ENCODE data around the gene MYO7A. TPM values are rescaled to one million over a fixed set of nuclear protein-coding genes. Genes with fewer than 3 reads are reported as not detected.

Gene MYO7A
- total RNA-seq, 2 donors from 2014 or later = 15.2 to 22.7 TPM

DNA sequence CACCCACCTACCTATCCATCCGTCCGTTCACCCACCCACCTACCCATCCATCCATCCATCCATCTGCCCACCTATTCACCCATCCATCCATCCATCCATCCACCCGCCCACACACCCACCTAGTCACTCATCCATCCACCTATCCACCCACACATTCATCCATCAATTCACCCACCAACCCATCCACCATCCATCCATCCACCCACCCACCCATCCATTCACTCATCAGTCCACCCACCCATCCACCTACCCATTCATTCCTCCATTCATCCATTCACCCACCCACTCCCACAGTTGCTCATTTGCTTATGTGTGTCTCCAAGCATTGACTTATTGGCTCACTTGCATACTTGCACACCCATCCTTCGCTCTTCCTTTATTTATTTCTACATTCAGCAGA is 50.1 kb downstream of the MYO7A start:
- TF ChIP-seq, protein P1, sequence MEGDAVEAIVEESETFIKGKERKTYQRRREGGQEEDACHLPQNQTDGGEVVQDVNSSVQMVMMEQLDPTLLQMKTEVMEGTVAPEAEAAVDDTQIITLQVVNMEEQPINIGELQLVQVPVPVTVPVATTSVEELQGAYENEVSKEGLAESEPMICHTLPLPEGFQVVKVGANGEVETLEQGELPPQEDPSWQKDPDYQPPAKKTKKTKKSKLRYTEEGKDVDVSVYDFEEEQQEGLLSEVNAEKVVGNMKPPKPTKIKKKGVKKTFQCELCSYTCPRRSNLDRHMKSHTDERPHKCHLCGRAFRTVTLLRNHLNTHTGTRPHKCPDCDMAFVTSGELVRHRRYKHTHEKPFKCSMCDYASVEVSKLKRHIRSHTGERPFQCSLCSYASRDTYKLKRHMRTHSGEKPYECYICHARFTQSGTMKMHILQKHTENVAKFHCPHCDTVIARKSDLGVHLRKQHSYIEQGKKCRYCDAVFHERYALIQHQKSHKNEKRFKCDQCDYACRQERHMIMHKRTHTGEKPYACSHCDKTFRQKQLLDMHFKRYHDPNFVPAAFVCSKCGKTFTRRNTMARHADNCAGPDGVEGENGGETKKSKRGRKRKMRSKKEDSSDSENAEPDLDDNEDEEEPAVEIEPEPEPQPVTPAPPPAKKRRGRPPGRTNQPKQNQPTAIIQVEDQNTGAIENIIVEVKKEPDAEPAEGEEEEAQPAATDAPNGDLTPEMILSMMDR (IDR thresholded peaks at IDR 0.05) = no peak
- DNase-seq (ENCODE audit: low spot score) = no peak
- Histone ChIP-seq H3K9me3 (no peaks in the 10 kb centered on the region), H3K27ac (no peak overlapping the region), H3K27me3 (replicated peaks; ENCODE audit: insufficient read depth) (no peaks in the 10 kb centered on the region), H3K4me1 (ENCODE audit: control insufficient read depth in 1 of 2, low read depth in 2 of 2) (no peaks in the 10 kb centered on the region), H3K4me3 (no peak overlapping the region), H3K36me3 (no peaks in the 10 kb centered on the region)
- ATAC-seq (ENCODE audit: insufficient number of reproducible peaks, low FRiP score, low read depth) = no peak

DNA sequence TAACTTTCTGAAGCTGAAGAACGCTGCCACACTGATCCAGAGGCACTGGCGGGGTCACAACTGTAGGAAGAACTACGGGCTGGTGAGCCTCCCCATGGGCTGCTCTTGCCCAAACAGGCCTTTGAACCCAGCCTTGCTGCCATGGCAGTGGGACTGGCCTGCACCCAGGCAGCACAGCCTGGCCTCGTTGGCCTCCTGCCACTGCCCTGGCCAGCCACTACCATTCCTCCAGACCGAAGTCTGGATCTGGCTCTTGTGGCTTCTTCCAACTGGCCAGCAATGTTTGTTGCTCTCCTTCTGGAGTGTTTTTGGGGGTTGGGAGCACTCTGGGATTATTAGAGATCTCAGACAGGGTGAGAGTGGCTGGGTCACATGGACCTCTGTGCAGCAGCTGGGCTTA is 51.0 kb downstream of the MYO7A start:
- no peaks in the 10 kb centered on the region for H3K36me3 ChIP-seq
- no peak overlapping the region for H3K27ac ChIP-seq
- H3K4me3 ChIP-seq = no peak overlapping the region
- H3K4me1 ChIP-seq (ENCODE audit: control insufficient read depth in 1 of 2, low read depth in 2 of 2) = no peaks in the 10 kb centered on the region
- ATAC-seq (ENCODE audit: insufficient number of reproducible peaks, low FRiP score, low read depth) = no peak
- DNase-seq (ENCODE audit: low spot score) = no peak
- no peaks in the 10 kb centered on the region for H3K9me3 ChIP-seq
- TF ChIP-seq, protein P1 (IDR thresholded peaks at IDR 0.05) = no peak
- no peaks in the 10 kb centered on the region for H3K27me3 ChIP-seq (replicated peaks; ENCODE audit: insufficient read depth)

DNA sequence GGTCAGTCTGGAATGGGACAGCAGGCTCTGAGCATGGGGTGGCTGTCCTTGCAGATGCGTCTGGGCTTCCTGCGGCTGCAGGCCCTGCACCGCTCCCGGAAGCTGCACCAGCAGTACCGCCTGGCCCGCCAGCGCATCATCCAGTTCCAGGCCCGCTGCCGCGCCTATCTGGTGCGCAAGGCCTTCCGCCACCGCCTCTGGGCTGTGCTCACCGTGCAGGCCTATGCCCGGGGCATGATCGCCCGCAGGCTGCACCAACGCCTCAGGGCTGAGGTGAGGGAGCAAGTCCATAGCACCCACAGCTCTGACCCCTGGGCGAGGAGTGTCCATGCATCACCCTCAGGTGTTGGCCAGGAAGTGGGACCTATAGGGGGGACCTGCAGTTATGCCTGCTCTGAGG is 51.6 kb downstream of the MYO7A start:
- ATAC-seq (ENCODE audit: insufficient number of reproducible peaks, low FRiP score, low read depth) = no peak
- no peaks in the 10 kb centered on the region for H3K36me3 ChIP-seq
- no peak for DNase-seq (ENCODE audit: low spot score)
- no peak overlapping the region for H3K27ac ChIP-seq
- TF ChIP-seq, protein P1 (IDR thresholded peaks at IDR 0.05) = no peak
- no peaks in the 10 kb centered on the region for H3K27me3 ChIP-seq (replicated peaks; ENCODE audit: insufficient read depth)
- H3K9me3 ChIP-seq = no peaks in the 10 kb centered on the region
- H3K4me3 ChIP-seq = no peak overlapping the region
- no peaks in the 10 kb centered on the region for H3K4me1 ChIP-seq (ENCODE audit: control insufficient read depth in 1 of 2, low read depth in 2 of 2)

DNA sequence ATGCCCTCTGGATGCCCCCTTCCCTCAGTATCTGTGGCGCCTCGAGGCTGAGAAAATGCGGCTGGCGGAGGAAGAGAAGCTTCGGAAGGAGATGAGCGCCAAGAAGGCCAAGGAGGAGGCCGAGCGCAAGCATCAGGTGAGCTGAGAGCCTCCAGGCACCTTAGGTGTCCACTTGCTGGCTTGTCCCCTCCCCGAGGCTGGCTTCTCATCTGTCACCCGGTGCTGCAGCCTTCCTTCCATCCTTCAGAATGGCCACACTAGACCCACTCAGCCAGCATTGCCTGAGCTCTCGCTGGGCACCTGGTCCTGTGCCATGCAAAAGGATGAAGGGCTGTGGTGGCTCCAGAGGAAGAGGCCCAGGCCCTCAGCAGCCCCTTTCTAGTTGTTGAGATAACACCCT is 52.3 kb downstream of the MYO7A start:
- Histone ChIP-seq H3K9me3 (no peaks in the 10 kb centered on the region), H3K36me3 (no peaks in the 10 kb centered on the region), H3K4me1 (ENCODE audit: control insufficient read depth in 1 of 2, low read depth in 2 of 2) (no peaks in the 10 kb centered on the region), H3K4me3 (no peak overlapping the region), H3K27ac (no peak overlapping the region), H3K27me3 (replicated peaks; ENCODE audit: insufficient read depth) (no peaks in the 10 kb centered on the region)
- no peak for DNase-seq (ENCODE audit: low spot score)
- no peak for ATAC-seq (ENCODE audit: insufficient number of reproducible peaks, low FRiP score, low read depth)
- TF ChIP-seq, protein P1 (IDR thresholded peaks at IDR 0.05) = no peak

DNA sequence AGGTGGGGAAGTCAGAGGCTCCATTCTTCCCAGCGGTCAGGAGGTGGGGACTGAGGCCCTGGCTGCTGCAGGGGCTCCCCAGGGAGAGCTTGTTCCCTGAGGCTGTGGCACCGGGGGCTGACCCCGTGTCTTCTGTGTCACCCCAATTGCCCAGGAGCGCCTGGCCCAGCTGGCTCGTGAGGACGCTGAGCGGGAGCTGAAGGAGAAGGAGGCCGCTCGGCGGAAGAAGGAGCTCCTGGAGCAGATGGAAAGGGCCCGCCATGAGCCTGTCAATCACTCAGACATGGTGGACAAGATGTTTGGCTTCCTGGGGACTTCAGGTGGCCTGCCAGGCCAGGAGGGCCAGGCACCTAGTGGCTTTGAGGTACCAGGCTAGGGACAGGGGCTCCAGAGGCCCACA is 53.2 kb downstream of the MYO7A start:
- H3K9me3 ChIP-seq = no peaks in the 10 kb centered on the region
- TF ChIP-seq, protein P1 (IDR thresholded peaks at IDR 0.05) = no peak
- no peak overlapping the region for H3K4me3 ChIP-seq
- no peaks in the 10 kb centered on the region for H3K36me3 ChIP-seq
- no peak for ATAC-seq (ENCODE audit: insufficient number of reproducible peaks, low FRiP score, low read depth)
- no peaks in the 10 kb centered on the region for H3K27me3 ChIP-seq (replicated peaks; ENCODE audit: insufficient read depth)
- no peaks in the 10 kb centered on the region for H3K4me1 ChIP-seq (ENCODE audit: control insufficient read depth in 1 of 2, low read depth in 2 of 2)
- no peak for DNase-seq (ENCODE audit: low spot score)
- H3K27ac ChIP-seq = no peak overlapping the region

Measured in thoracic aorta (tissue), 2 donors.